GM19395 (cell line): ENCODE data around the gene FFAR1.

Source experiments
- ATAC-seq: cut with Tn5 transposase; IDR thresholded peaks from one replicate; pipeline ENCODE4 v1.9.1; 2021; ENCODE audit warnings: mild to moderate bottlenecking, moderate library complexity; ENCODE audit not compliant: unreplicated experiment

Gene FFAR1, protein sequence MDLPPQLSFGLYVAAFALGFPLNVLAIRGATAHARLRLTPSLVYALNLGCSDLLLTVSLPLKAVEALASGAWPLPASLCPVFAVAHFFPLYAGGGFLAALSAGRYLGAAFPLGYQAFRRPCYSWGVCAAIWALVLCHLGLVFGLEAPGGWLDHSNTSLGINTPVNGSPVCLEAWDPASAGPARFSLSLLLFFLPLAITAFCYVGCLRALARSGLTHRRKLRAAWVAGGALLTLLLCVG (N-terminal part only)

DNA sequence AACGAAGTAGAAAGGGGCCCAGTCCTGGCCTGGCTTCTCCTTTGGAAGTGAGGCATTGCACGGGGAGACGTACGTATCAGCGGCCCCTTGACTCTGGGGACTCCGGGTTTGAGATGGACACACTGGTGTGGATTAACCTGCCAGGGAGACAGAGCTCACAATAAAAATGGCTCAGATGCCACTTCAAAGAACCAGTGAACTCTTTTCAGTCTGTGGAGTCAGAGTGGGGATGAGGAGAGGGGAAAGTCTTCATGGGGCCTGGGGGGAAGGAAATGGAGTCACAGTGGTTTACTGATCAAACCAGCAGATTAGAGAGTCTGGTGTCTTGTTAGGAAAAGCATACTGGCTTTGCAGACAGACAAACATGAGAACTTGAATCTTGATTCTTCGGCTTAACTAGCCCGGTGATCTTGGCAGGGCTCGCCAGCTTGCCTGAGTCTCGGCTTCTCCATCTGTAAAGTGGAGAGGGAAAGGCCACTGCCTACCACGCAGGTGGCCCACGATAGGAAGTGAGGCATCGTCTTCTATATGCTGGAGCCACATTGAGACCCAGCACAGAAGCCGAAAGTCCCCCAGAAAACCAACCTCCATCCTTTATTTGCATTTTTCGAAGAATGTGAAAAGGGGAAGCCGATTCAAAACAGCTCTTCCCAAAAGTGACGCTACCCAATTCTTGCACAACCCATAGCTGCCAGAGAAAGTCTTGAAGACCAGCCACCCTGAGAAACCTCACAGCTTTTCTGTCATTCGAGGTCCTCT is at the start of gene FFAR1:
FFAR1 (plus strand) TSS at position 732 of the 759 bp plus-strand sequence. CDS start 3,650 bp downstream, outside the sequence.
- ATAC-seq = peak; percentile 63

DNA sequence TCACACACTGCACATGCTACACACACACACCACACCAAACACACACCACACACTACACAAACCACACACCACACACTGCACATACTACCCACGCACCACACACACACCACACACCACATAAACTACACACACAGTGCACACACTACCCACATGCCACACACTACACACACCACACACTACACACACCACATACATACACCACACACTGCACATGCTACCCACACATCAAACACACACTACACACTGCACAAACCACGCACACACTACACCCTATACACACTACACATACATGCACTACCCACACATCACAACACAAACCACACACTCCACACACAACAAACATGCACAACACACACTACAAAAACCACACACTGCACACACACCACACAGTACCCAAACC is 49.8 kb upstream of the FFAR1 start:
- no peak for ATAC-seq

DNA sequence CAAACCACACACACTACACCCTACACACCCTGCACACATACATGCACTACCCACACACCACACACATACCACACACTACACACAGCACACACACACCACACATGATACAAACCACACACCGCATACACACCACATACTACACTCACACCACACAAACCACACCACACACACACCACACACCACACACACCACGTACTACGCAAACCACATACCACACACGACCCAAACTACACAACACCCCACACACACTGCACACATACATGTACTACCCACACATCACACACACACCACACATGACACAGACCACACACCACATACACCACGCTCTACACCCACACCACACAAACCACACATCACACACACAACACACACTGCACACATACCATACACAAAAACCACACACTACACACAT is 49.1 kb upstream of the FFAR1 start:
- no peak for ATAC-seq

DNA sequence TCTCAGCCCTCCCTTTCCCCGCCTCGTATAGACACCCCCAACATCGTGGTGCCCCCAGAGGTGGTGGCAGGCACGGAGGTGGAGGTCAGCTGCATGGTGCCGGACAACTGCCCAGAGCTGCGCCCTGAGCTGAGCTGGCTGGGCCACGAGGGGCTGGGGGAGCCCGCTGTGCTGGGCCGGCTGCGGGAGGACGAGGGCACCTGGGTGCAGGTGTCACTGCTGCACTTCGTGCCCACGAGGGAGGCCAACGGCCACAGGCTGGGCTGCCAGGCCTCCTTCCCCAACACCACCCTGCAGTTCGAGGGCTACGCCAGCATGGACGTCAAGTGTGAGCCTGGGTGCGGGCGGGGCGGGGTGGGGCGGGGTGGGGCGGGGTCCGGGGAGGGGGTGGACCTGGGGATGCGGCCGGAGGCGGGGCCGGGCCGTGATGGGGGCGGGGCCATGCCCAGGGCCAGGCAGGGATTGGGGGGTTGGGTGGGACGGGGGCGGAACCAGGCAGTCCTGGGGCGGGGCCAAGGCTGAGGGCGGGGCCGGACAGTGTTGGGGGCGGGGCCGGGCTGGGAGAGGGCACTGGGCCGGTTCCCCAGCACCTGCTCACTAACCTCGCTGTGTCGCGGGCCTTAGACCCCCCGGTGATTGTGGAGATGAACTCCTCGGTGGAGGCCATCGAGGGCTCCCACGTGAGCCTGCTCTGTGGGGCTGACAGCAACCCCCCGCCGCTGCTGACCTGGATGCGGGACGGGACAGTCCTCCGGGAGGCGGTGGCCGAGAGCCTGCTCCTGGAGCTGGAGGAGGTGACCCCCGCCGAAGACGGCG is 48.0 kb upstream of the FFAR1 start:
- no peak for ATAC-seq

DNA sequence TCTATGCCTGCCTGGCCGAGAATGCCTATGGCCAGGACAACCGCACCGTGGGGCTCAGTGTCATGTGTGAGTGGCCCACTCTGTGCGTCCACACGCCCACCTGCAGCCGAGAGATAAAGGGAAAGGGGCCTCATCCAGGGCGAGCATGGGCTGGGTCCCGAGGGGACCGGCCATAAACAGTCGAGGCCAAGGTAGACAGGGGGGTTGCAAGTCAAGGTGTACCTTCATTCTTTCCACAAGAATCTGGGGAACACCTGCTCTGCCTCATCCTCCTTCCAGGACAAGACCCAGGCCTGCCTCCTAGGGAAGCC is 47.4 kb upstream of the FFAR1 start:
- no peak for ATAC-seq

DNA sequence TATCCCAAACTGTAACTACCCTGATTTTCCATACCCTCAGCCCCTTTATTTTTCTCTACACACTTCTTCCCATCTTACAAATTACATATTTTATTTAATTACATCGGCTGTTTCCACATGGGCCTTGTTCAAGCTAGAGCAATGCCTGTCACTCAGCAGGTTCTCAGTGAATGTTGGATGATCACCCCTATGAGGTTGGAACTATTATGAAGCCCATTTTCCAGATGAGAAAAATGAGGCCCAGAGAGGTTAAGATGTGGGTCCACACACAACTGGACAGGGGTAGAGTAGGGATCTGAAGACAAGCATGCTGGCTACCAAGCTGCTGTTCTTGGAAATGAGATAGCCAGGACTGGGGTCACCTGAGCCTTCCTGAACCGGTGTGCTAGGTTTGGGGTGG is 45.7 kb upstream of the FFAR1 start:
- no peak for ATAC-seq

DNA sequence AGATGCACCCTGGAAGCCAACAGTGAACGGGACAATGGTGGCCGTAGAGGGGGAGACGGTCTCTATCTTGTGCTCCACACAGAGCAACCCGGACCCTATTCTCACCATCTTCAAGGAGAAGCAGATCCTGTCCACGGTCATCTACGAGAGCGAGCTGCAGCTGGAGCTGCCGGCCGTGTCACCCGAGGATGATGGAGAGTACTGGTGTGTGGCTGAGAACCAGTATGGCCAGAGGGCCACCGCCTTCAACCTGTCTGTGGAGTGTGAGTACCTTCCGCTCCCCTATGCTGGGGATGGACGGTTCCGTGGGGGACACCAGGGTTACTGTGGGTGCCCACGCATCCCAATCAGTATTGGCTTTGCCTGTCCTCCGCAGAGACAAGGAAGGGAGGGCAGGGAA is 45.3 kb upstream of the FFAR1 start:
- no peak for ATAC-seq

DNA sequence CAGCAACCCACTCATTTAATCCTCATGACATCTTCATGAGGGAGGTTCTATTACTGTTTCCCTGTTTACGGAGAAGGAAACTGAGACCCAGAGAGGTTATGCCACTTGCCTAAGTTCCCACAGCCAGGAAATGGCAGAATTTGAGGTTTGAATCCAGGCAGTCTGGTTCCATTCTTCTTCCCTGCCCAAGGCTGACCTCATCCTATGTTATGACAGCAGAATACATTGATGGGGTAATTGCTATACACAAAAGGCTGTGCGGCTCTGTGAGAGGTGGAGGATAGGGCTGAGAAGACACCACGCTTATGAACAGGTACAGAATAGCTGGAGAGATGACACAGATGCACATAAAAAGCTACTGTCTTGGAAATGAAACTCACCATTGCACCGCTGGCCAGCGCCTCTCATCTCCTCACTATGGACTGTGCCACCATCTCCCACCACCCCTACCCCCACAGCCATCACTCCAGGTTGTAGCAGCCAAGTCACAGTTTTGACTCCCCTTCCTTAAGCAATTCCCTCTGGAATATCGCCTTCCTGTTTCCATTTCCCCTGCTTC is 44.3 kb upstream of the FFAR1 start:
- ATAC-seq = no peak

DNA sequence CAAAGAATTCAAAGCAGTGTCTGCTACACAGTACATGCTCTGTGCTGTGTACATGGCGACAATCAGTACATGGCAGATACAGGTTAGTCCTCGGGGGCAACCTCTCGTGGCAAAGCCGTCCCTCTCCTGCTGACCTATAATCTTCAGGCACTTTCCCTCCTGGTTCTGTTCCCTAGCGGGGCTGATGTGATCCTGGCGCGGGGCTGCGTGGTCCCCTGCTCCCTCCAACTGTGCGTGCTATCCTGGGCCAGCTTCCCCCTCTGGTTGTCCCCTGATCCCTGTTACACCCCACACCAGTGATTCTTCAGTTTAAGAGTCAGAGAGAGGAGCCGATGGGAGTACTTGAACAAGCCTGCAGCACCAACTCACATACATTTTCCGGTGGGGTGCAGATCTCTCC is 43.7 kb upstream of the FFAR1 start:
- ATAC-seq = no peak

DNA sequence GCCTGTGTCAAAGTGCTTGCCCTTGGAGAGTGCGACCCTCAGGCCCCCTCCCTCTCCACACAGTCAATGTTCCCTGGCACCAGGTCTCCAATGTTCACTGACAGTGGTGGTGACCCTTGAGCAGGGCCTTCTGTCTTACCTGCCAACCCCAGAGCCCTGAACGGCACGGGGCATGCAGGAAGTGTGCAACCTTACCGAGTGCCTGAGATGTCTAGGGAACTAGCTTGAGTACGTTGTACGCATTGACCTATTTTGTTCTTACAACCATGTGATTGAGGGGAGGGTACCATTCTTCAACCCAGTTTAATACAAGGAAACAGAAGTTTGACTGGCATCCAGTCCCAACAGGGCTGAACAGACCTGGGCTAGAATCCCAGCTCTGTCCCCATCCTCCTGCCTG is 42.5 kb upstream of the FFAR1 start:
- ATAC-seq = no peak

DNA sequence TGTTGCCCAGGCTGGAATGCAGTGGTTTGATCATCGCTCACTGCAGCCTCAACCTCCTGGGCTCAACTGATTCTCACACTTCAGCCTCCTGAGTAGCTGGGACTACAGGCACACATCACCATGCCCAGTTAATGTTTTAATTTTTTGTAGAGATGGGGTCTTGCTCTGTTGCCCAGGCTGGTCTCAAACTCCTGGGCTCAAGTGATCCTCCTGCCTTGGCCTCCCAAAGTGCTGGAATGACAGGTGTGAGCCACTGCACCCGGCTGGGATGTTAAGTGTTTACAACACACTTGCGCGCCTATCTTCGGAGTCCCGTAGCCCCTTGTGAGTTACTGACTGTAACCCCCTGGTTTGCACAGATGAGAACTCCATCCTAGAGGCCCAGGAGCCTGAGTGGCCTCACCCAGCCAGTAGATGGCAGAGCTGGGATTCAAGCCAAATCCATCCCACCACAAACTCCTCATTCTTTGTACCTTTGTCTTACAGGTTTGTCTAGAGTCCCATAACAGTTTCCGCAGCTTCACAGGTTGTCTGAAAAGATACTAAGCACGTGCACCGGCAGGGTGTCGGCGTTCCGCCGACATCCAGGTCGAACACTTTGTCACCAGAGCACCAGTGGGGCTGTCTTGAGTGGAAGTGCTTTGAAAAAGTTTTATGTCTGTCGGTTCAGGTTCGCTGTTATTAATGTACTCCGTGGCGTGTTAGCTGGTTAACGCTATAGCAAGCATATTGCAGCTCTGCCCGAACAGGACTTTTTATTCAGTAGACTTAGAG is 41.0 kb upstream of the FFAR1 start:
- no peak for ATAC-seq

DNA sequence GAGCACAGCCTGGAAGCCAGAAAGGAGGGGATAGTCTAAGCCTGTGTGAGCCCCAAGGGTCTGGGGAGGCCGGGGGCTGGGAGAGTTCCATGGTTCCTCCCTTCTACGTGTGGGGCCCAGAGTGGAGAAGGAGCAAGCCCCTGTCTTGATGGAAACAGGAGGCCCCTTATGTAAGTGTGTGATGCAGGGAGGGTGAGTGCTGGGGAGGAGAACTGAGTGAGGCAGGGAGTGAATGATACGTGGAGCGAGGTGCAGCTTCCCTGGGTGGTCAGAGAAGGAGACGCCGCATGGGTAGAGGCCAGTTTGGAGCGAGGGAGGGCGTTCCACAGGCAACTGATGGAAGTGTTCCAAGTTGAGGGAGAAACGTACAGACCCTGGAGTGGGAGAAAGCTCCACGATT is 39.8 kb upstream of the FFAR1 start:
- no peak for ATAC-seq

DNA sequence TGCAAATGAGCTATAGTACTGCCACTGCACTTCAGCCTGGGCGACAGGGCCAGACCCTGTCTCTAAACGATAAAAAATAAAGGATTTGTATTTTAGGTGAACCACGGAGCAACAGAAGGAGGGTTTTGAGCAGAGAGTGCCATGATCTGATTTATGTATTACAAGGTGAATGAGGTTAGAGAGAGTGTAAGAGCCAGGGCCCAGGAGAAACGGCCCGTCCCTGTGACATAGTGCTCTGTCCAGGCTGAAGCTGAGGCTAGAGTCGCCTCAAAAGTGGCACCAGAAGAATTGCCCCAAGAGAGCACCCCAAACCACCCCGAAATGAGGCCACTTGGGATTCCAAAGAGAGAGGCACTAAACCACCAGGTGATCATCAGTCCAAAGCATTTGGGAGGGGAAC is 38.8 kb upstream of the FFAR1 start:
- ATAC-seq = no peak

DNA sequence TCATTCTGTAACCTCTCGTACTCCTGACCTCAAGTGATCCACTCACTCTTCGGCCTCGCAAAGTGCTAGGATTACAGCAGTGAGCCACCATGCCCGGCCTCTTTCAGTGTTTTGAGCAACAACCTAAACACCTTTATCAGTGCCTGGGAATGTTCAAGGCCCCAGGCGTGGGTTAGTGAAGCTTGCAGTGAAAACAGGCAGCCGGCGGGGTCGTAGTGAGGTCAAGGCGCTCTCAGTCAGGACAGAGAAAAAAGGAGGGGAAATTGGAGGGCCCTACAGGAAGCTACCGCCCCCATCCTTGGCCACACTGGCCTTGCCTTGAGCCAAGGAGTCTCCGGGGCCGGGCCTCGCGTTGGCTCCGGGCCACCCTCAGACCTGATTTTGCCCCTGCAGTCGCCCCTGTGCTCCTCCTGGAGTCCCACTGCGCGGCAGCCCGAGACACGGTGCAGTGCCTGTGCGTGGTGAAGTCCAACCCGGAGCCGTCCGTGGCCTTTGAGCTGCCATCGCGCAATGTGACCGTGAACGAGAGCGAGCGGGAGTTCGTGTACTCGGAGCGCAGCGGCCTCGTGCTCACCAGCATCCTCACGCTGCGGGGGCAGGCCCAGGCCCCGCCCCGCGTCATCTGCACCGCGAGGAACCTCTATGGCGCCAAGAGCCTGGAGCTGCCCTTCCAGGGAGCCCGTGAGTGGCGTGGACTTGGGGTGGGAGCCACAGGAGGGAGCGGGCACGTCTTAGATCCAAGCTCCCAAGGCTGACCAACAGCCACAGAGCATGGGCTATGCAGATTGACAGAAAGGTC is 38.0 kb upstream of the FFAR1 start:
- no peak for ATAC-seq

DNA sequence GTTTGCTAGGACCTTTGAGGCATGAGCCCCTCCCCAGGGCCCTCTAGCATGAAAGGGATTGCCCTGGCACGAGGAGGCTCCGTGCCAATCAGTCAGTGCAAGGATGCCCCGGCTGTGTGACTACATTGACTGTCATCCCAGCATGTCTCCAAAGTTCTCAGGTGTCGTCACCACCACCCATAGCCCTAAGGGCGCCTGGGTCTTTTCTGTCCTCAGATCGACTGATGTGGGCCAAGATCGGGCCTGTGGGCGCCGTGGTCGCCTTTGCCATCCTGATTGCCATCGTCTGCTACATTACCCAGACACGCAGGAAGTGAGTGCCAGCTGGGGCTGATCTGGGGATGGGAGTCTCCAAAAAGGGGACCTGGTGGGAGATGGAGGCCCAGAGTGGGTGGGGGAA is 37.4 kb upstream of the FFAR1 start:
- no peak for ATAC-seq

DNA sequence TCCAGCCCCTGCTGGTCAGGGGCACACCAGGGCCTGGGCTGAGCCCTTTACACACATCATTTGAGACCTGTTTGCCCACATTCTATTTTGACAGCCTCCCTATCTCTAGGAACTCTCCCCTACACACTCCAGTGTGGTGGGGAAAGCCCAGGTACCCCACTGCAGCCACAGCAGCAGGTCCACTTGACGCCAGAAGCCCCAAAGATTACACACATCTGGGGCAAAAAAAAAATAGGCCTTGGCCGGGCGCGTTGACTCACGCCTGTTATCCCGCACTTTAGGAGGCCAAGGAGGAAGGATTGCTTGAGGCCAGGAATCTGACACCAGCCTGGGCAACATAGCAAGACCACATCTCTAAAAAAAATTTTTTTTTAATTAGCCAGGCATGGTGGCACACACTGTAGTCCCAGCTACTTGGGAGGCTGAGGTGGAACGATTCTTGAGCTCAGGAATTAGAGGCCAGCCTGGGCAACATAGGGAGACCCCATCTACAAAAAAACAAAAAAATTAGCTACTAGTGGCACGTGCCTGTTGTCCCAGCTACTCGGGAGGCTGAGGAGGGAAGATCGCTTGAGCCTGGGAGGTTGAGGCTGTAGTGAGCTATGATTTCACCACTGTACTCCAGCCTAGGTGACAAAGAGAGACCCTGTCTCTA is 36.8 kb upstream of the FFAR1 start:
- no peak for ATAC-seq

DNA sequence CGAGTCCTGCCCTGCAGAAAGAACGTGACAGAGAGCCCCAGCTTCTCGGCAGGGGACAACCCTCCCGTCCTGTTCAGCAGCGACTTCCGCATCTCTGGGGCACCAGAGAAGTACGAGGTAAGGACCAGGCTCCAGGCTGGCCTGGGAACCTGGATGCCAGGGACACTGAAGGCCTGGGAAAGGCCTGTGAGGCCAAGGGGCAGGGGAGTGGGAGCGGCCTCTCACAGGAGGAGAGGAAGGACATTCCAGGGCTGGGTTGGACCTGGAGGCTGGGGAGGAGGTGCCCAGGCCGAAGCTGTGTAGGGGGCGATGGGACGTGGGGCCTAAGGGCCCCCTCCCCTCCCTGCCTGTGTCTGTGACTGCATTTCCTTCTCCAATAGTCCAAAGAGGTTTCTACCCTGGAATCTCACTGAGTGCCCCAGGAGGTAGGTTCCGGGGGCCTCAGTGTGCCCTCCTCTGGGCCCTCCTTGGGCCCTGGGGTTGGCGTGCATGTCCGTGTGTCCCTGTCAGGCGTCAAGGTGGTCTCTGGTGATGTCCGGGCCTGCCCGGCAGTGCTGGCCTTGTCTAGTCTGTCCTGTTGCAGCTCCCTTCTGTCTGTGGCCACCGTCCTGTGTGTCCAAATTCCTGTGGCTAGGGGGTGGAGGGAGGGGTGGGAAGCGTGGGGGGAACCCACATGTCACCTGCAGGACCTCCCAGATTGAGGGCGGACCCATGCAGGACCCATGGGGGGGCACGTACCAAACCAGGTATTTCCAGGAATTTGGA is 35.6 kb upstream of the FFAR1 start:
- no peak for ATAC-seq

DNA sequence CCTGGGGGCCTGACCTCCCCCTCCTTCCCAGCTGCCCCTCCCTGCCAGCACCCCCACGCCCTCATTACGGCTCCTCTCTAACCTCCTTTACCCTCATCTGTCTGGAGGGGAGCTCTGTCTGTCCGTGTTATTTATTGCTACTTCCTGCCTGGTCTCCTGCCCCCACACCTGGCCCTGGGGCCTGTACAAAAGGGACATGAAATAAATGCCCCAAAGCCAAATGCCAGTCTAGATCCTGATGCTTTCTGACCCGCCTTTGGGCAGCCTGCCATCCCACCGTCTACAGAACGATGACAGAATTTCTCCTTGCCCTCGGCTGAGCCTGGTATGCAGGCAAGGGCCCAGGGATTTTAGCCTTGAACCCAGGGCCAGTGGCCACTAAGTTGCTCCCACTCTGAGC is 34.1 kb upstream of the FFAR1 start:
- no peak for ATAC-seq

DNA sequence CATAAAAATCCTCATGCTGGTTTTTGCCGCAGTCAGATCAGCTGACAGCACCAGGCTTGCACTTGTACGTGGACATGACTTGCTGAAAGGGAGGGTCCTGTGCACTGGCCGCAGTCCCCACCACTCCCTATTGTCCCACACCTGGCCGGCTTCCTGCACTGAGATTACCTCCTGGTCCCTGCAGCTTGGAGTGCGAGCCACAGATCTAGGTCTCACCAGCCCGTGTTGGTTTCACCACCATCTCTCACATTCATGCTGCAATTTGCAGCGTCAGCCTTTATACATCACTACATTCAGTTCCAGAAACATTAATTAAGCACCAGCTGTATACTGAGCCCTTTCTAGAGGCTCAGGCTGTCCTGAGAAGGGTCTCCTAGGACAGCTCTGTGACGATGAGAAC is 33.7 kb upstream of the FFAR1 start:
- no peak for ATAC-seq
